GM23248 (cell line): ENCODE results near the gene ROBO2.

Experiments
- EZH2 ChIP-seq: fragments of 200-600 bp; sonication (generic); IDR thresholded peaks from 2 replicates; pipeline ENCODE4 v1.6.1; 2018; ENCODE audit warnings: antibody characterized with exemption, mild to moderate bottlenecking; ENCODE audit not compliant: insufficient read depth, poor library complexity, severe bottlenecking
- EZH2phosphoT487 ChIP-seq: fragments of 200-600 bp; sonication (generic); IDR thresholded peaks from 2 replicates; pipeline ENCODE4 v1.6.1; 2018; ENCODE audit warnings: antibody characterized with exemption, moderate library complexity, mild to moderate bottlenecking, low read depth; ENCODE audit not compliant: insufficient read depth

GRCh38 chr3:77407441-77407840 is 367.5 kb downstream of the ROBO2 start:
- TF ChIP-seq EZH2phosphoT487: no peak
- no peak for TF ChIP-seq EZH2
